ENCODE data around the gene GINS3.

- TF ChIP-seq CTCF (conservative IDR thresholded peaks at IDR 0.05) (no peak), ZFX (IDR thresholded peaks at IDR 0.05) (no peak)
Measured at GRCh38 chr16:58425245-58425644, 33.0 kb downstream of the GINS3 start.
